SH-SY5Y (cell line): Measurements from ENCODE around the gene EFCAB5.

Experiments used
- GATA2 ChIP-seq: IDR thresholded peaks from 2 replicates; pipeline ENCODE4 v1.6.1; 2011; ENCODE audit warnings: mild to moderate bottlenecking, low read depth, low read length
- GATA3 ChIP-seq: IDR thresholded peaks from 2 replicates; pipeline ENCODE4 v1.6.1; 2011; ENCODE audit warnings: low read depth, mild to moderate bottlenecking, low read length, moderate library complexity

Gene EFCAB5

GRCh38 chr17:29929006-29929532, 12.4 kb upstream of the EFCAB5 start:
- TF ChIP-seq GATA2: no peak
- TF ChIP-seq GATA3: no peak

- no peak for TF ChIP-seq GATA2
- TF ChIP-seq GATA3: no peak
Observed at GRCh38 chr17:29929533-29930408, 11.7 kb upstream of the EFCAB5 start, which contains the start of gene SSH2. TSS of gene SSH2 (minus strand) at chr17:29930228. CDS start at chr17:29930000, 228 bp downstream.

- TF ChIP-seq GATA3: no peak
- no peak for TF ChIP-seq GATA2
Observed at GRCh38 chr17:29930409-29931010, 10.9 kb upstream of the EFCAB5 start.

- TF ChIP-seq GATA3 (no peak), GATA2 (no peak)
Observed at GRCh38 chr17:29931231-29931932, 10.1 kb upstream of the EFCAB5 start.

- TF ChIP-seq GATA2 (no peak), GATA3 (no peak)
Observed at GRCh38 chr17:29933379-29933778, 8.1 kb upstream of the EFCAB5 start.

- TF ChIP-seq GATA2 (no peak), GATA3 (no peak)
Observed at GRCh38 chr17:29936724-29937123, 4.7 kb upstream of the EFCAB5 start.

GRCh38 chr17:29945281-29945680, 3.8 kb downstream of the EFCAB5 start:
- TF ChIP-seq GATA2: no peak
- TF ChIP-seq GATA3: no peak

- no peak for TF ChIP-seq GATA3
- TF ChIP-seq GATA2: no peak
Observed at GRCh38 chr17:29948448-29949215, 7.2 kb downstream of the EFCAB5 start.

GRCh38 chr17:29949696-29950095, 8.3 kb downstream of the EFCAB5 start:
- TF ChIP-seq GATA2 (no peak), GATA3 (no peak)

GRCh38 chr17:29954405-29954804, 13.0 kb downstream of the EFCAB5 start:
- TF ChIP-seq GATA3 (no peak), GATA2 (no peak)

GRCh38 chr17:29956225-29956624, 14.8 kb downstream of the EFCAB5 start:
- TF ChIP-seq GATA3 (no peak), GATA2 (no peak)

- TF ChIP-seq GATA3 (no peak), GATA2 (no peak)
Observed at GRCh38 chr17:29958947-29959657, 17.7 kb downstream of the EFCAB5 start.
